Stimulated activated CD8-positive, alpha-beta memory T cell treated with anti-CD3 and anti-CD28 coated beads, Interleukin-7, amount 100 ng/mL, for 24 hours (primary cell): Measurements from ENCODE around the gene STRA8.

Experiments used
- DNase-seq: peaks from one replicate; pipeline ENCODE4 v3.0.0-alpha.2; 2020; ENCODE audit warnings: low read depth

Gene STRA8

DNA sequence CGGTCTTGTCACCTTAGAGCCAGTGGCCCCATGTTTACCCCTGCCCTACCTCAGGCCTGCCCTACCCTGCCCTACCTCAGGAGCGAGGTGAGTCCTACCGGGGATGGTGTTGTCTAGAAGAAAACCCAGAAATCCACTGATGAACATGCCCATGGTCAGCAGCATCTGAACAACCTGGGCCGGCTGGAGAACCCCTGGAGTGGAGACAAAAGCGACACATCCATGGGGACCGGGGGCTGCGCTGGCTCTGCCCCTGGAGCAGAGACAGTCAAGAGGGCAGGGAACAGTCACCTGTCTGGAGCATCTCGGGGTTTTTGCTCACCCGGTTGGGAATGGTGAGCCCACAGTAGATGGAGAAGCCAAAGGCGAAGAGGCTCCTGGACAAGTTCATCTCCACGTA is 36.3 kb downstream of the STRA8 start:
- DNase-seq = no peak

DNA sequence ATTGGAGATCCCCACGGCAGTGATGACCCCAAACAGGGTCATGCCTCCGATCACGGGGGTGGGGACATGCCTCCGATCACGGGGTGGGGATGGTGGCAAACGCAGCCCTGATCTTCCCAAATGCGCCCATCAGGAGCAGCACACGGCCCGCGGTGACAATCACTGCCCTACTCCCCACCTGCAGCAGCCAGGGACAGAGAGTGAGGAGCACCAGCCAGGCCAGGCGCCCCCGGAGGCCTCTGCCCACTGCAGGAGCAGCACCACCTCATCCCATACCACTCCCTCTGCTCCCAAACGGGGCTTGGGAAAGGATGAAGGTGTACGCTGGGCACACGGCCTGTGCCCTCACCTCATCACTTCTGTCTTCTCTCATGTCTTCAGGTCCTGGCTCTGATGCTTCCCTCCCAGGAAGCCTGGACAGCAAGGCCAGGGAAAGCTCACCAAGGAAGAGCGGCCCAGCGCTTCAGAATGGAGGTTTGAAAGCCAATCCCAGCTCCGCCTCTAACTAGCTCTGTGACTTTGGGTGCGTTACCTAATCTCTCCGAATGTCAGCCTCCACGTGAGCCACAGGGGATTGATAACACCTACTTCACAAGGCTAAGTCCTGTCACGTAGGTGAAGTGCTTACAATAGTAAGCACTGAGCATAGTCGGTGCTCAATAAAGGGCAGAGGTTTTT is 37.1 kb downstream of the STRA8 start:
- no peak for DNase-seq

DNA sequence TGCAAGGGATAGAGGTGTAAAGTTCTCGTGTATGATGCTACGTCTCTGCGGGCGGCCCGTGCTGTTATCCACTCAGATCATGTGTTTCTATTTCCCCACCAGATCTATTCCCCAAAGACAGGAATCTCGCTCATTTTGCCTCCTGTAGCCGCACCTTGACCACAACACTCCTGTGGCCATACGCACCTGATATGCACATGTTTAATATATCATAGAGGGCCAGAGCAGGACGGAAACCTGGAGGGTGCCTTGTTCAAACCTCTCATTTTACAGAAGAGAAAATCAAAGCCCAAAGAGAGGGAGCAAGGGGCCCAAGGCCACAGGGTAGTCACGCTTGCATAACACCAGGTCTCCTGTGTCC is 37.6 kb downstream of the STRA8 start:
- no peak for DNase-seq

DNA sequence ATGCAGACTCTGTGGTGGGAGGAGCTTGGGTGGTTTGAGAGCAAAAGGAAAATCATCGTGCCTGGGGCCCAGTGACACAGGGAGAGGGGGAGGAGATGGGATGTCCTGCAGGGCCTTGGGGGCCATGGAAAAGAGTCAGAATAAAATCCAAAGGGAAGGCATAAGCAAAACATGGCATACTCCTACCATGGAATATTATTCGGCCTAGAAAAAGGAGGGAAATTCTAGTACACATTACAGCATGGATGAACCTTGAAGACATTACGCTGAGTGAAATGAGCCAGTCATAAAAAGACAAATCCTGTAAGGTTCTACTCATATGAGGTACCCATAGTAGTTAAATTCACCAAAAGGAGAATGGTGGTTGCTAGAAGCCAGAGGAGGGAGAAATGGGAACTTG is 38.7 kb downstream of the STRA8 start:
- no peak for DNase-seq

DNA sequence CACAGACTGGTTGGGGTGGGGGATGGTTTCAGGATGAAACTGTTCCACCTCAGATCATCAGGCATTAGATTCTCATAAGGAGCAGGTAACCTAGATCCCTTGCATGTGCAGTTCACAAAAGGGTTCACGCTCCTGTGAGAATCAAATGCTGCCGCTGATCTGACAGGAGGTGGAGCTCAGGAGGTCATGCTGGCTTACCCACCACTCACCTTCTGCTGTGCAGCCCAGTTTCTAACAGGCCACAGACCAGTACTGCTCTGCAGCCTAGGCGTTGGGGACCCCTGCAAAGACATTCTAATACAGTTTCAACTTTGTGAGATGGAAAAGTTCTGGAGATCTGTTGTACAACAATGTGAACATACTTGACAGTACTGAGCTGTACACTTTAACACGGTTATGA is 39.9 kb downstream of the STRA8 start:
- no peak for DNase-seq

DNA sequence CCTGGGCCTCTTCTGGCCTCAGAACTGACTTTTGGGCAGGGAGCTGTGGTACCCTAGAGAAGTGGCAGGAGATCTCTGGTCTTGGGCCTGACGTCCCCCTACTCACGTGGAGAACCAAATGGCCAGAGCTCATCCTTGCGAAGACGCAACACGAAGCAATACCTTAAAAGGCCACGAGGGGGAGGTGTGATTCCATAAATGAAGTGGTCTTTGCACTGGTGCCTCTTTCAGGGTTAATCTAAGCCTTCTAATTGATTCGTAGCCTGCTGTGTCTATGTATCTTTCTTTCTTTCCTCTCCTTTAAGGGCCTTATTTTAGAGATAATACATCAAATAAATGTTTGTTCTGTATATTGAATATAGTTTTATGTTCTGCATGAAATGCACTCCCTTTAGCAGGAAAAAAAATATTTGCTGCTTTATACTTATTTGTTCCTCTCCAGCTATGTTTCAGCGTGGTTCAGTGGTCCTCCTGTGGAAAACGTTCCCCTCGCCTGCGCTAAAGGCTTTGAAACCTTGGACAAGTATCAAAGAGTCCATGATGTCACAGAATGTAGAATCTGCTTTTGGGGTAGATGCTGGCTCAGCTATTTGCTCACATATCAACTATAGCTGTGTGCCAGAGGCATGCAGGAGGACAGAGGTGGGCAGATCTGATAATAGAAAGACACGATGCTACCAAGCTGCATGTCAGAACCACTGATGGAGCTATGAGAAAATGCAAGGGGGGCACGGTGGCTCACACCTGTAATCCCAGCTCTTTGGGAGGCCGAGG is 41.0 kb downstream of the STRA8 start:
- peak; percentile 61 for DNase-seq

DNA sequence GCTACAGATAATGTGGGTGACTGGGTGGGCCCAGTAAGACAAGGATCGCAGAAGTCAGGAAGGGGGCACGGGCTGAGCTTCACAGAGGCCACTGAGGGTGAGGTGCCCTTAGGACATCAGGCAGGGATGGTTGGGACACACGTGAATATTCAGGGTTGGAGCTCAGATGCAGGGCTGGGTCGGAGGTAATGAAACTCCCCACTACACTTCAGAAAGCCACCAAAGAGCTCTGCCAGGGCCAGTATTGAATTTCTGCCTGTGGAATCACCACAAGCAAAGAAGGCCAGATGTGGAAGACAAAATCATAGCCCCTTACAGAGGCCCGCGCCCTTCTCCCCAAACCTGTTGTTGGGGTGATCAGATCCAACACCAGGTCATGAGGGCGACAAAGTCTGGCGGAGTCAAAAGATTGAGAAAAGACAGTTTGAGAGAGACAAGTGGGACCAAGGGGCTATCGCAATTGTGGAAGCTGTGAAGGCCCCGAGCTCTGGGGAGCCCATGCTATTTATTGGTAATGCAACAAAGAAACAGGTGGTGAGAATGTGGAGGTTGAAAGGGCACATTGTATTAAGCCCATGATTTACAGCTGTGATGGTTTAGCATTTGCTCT is 42.4 kb downstream of the STRA8 start:
- DNase-seq = no peak

DNA sequence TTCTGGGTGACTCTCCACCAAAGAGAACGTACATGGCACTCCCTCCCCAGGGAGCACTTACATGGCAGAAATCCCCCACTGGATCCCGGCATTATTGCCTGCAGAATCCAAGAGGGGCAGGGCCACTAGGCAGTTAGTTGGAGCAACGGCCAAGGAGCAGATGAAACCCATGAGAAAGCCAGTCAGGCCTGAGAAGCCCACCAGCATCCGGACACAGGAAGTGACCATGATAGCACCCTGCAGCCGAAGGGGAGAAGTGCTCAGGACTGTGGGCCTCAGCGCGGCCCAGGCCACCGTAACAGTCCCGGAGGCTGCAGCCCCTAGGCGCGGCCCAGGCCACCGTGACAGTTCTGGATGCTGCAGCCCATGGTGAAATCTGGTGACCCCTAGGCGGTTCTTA is 43.5 kb downstream of the STRA8 start:
- no peak for DNase-seq

DNA sequence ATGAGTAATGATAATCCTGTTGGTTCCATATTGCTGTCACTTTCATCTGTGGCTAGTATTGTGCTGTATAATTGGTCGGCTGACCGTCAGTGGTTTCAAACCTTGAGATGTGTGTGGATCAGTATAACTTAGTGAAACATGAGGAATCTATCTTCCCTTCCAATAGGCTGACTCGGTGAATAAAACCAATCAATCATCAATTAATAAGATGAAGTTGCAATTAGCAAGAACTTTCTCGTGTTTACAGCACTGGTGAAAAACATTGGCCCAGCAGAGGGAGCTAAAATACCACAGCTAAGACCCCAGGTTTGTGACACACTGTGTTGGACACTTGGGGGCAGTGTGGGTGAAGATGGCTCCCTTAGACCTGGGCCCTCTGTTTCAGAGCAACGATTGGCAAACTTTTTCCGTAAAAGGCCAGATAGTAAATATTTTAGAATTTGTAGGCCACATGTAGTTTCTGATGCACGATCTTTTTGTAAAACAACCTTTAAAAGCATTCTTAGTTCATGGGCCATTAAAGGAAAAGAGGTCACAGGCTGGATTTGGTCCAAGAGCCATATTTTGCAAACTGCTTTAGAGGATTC is 47.8 kb downstream of the STRA8 start:
- DNase-seq = peak; percentile 54

DNA sequence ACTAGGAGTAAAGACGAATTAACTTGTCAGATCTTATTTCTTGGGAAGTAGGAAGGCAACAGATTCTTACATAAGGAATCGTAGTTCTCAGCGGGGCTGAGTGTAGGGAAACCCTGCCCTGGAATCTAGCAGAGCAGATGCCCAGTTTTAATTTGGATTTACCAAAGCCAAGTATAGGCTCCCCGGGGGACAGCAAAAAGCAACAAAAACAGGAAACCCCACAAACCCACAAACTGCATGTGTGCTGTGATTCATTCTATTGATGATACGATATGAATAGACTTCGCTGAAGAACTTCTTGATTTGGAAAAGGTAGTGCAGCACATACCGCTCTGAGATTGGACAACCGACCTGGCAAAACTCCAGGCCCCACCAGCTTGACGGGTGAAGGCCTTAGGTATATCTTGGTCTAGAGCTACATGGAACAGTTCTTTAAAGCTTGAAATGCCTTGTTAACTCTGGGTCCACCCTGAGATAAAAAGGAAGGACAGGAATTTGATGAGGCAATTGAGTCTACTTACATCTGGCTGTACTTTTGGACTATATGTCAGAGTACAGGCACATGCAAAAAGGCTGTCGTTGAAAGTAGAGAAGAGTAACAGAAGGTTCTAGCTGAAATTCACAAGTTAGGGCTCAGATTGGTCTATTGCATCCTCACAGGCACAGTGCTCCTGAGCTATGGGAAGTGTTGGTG is 49.1 kb downstream of the STRA8 start:
- DNase-seq = no peak

DNA sequence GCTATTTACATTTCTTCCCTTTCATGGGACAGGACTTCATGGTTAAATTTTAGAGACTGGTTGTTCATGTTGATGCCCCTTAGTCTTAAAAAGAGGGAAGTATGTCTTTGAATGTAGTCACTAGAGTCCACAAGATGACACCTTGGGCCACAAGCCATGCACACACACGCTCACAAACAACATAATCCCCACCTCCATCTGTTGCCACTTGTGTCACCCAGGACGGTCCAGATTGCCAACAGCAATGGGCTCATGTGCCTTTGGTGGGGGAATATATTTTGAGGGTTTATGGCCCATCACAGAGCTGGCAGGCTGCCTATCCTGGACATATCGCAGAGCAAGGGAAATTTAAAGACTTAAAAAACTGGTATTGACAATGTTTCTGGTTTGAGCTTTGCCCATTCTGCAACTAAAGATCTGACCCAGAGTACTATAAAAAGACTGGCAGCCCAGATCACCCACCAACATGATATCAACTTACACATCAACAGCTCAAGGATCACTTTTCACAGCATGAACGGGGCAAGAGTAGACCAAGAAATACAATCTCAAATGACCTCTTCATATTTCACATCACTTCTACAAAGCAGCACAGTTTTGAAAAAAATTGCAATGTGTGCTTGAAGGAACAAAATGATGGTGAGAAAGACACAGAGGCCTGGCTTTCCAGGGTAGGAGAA is 50.5 kb downstream of the STRA8 start:
- no peak for DNase-seq

DNA sequence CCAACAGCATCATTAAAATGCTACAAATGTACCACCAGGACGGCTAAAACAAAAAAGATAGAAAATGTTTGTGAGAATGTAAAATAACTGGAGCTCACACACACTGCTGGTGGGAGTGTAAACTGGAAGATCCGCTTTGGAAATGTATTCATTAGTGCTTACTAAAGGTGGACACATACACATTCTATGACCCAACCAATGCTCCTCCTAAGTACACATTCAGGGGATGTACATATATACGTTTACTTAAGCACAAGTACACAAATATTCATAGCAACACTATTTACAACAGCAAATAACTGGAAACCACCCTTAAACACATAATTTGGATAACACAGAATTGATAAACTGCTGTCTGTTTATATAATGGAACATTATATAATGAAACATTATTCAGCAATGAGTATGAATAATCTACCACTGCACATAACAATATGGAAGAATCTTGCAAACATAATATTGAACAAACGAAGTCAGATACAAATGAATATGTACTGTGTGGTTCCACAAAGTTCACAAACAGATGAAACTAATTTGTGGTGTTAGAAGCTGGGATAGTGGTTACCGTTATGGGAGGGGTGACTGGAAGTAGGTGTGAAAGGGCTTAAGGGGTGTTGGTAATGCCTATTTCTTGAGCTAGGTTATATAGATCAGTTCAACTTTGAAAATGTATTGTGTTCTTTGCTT is 52.1 kb downstream of the STRA8 start:
- no peak for DNase-seq

DNA sequence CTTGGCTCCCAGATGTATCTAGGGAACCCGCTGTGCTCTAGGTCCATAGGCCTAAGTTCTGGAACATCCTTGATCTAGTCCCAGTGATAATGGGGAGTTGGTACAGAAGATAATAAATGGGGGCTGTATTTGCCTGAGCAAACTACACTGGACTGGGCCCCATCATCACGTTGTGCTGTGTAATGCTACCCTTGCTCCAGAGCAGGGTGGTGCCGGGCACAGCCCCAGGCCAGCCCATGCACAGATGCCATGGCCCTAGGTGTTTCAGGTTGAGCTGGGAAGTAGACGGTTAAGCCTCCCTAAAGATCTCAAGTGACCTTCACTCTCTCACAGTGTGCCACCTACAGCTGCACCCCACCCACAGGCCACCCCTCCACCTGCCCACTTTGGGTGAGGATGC is 53.2 kb downstream of the STRA8 start:
- no peak for DNase-seq

DNA sequence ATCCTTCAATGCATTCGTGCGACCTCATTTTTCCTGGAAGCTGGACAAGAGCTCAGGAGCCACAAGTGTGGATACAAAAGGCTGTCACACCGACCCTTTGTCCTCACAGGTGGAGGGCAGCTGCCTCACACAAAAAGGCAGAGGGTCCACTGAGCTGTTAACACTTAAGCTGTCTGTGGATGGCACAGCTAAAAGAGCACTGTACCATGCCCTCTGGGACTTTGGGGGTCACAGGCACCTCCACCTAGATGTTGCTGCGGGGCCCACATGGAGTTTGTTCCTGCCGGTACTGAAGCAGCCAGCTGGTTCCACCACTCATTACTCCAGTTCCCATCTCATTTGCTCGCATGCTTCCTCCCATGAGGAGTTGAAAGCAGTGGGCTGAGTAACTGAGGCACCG is 57.0 kb downstream of the STRA8 start:
- no peak for DNase-seq

DNA sequence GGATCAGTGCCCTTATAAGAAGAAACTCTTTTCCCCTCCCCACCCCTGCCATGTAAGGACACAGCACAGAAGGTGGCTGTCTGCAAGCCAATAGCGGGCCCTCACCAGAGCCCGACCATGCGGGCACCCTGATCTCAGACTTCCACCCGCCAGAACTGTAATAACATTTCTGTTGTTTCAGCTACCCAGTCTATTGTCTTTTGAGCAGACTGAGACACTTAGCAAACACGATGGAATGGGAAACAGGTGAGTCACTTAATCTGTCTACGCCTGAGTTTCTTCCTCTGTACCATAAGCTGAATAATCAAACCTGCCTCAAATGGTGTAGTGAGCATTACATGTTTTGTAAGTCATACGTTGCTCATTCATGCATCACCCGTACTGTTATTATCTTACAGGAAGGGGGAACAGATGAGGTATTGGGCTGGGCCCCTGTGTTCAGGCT is 58.2 kb downstream of the STRA8 start:
- no peak for DNase-seq

DNA sequence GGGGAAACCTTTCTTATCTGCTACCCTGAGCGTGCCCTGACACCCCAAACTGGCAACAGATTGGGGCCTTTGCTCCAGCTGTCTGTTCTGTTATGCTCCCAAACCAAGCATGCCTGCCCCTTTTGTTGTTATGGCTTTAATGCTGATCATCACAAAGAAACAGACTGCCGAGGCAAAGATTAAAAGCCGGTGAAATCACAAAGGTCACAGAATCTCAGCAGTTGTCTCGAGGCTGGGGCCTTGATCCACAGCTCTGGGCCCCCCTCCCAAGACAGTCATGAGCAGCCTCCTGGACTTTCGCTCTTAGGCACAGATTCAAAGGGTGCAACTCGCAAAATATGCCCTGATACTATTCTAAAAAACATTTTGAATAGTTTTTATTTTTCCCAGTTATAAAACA is 65.6 kb downstream of the STRA8 start:
- no peak for DNase-seq

DNA sequence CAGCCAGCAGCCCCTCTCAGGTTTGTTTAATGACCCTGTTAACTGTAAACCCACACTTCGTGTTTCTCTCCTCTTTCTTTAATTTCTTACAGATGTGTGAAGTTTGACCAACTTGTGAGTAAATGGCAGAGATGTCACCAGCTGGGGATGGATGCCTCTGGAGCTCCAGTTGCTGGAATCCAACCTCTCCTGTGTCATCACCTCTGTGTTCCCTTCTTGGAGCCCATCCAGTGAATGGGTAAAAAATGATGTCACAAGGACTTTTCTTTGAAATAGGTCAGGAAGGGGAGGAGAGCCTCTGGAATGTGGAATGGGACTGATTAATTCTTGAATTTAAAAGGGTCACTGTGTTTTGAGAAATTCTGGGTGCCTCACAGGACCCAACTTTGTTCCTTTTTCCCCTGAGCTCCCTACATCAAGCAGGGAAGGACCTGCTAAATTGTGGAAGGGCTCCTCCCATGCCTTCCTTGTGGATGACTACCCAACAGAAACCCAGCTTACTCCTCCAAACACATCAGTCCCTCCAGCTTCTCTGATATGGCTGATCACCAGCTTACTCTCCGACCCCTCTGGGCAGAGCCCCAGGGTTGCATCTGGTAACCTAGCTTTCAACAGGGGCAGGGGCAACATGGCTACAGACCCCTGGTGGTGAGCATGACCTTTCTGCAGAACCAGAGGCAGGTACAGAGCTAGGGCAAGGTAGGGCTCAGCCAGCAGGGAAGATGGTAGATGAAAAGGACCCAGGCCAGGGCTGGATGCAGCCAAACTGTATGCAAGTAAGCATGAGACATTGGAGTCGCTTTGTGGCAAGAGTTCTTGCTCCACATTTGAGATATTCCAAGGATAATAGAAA is 67.5 kb downstream of the STRA8 start:
- no peak for DNase-seq
